OCI-LY1 (cell line): ENCODE measurements around the gene LST1.

Experiments
- CTCF ChIP-seq: fragments of 200-600 bp; sonication (generic), shearing (Covaris generic); IDR thresholded peaks from 2 replicates; pipeline ENCODE4 v1.5.1; 2017; ENCODE audit warnings: mild to moderate bottlenecking, antibody characterized with exemption, low read length, moderate library complexity, mixed read lengths
- EZH2 ChIP-seq: fragments of 200-600 bp; sonication (generic), shearing (Covaris generic); IDR thresholded peaks from 2 replicates; pipeline ENCODE4 v1.8.0; 2017; ENCODE audit warnings: borderline replicate concordance, mixed run types, mild to moderate bottlenecking, antibody characterized with exemption, low read length, moderate library complexity, mixed read lengths

- TF ChIP-seq CTCF = no peak
- no peak for TF ChIP-seq EZH2
Measured at GRCh38 chr6:31615748-31616147, 29.7 kb downstream of the LST1 start.
